ENCODE data around the gene KIF2B. TPM values are rescaled to one million over a fixed set of nuclear protein-coding genes. Genes with fewer than 3 reads are reported as not detected.

Gene KIF2B
- total RNA-seq (2022; extraction: Qiagen RNA extraction; ENCODE audit: low read depth) = not detected in 5 replicates

GRCh38 chr17:53822764-53823163 lies at the start of gene KIF2B:
KIF2B (plus strand) TSS chr17:53822927; CDS start chr17:53823034, 107 bp downstream.

Measured in A549 treated with RU486 at 1 μM for 4 hours (cell line).